NCI-H748 (cell line): ENCODE data around the gene APOO.
A peak's percentile ranks its signal among the peaks of the same experiment; 100 is the strongest.

Experiments
- DNase-seq: peaks from one replicate; lab custom pipeline; 2025; ENCODE audit not compliant: unreplicated experiment; lab: John Stamatoyannopoulos, UW

APOO gene

DNA sequence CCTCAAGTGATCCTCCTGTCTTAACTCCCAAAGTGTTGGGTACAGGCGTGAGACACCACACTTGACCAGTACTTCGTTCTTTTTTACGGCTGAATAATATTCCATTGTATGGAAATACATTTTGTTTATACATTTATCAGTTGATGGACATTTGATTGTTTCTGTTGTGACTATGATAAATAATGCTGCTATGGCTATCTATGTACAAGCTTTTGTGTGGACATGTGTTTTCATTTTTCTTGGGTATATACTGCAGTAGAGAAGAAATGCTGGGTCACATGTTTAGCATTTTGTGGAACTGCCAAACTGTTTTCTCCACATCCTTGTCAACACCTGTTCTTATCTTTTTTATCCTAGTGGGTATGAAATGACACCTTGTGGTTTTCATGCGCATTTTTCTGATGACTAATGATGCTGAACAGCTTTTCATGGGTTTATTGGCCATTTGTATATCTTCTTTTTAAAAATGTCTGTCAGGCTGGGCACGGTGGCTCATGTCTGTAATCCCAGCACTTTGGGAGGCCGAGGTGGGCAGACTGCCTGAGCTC is 87.4 kb downstream of the APOO start:
- DNase-seq = no peak

DNA sequence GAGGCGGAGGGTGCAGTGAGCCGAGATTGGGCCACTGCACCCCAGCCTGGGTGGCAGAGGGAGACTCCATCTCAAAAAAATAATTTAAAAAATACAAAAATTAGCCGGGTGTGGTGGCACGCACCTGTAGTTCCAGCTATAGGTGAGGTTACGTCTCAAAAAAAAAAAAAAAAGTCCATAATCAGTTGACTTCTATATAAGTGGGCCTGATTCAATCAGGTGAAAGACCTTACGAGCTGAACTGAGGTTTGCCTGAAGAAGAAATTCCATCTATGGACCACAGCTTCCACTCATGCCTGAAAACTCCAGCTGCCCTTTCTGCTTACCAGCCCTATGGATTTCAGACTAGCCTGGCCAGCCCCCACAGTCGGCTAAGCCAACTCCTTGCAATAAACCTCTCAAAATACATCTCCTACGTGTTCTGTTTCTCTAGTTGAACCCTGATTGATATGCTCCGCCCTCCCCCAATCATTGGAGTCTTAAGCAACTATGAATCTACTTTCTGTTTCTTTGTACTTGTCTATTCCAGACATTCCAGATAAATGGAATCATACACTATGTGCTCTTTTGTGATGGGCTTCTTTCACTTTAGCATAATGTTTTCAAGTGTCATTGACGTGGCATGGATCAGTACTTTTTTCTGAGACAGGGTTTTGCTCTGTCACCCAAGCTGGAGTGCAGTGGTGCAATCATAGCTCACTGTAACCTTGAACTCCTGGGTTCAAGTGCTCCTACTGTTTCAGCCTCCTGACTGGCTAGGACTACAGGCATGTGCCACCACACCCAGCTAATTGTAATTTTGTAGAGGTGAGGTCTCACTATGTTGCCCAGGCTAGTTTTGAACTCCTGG is 88.1 kb downstream of the APOO start:
- no peak for DNase-seq

DNA sequence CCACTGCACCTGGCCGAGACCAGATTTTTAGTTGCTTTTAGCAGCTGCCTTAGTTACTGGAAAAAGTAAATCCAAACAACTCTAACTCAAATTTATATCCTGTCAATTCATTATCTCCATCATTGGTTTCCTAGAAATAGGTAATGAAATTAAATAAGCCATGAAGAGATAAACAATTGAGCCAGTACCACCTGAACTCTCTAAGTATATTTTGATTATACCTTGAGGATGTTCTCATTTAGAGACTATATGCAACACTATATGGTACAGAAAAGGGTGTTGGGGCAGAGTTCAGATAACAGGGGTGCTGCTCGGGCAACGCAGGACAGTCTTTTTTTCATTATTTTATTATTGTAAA is 89.8 kb downstream of the APOO start:
- peak; percentile 42 for DNase-seq

DNA sequence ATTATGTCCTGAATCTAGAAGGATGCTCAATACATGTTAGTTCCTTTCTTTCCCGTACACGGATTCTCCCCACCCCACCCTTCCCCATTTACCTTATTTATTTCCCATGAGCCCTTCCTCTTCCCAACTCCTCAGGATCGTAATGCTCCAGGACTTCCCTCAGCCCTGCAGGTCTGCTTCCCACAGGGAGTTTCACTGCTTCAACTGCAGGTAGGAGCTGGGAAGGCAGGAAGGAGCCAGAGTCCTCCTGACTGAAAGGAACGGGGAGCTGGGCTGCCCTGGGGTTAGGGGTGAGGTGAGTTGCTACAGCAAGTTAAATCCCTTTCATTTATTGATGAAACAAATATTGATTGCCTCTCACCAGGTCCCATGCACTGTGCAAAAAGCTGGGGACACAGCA is 91.6 kb downstream of the APOO start:
- no peak for DNase-seq

DNA sequence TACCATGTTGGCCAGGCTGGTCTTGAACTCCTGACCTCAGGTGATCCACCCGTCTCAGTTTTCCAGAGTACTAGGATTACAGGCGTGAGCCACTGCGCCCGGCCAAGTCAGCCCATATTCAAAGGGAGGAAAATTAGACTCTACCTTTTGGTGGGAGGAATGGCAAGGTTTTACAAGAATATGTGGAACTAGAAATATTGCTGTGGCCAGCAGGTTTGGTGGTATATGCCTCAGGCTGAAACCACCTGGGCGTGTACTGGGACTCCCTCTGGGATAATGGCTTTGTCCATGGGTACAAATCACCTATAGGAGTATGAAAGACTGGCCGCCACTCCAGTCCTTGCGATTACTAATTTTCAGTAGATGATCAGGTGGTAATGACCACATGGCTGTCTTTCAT is 92.4 kb downstream of the APOO start:
- DNase-seq = no peak

DNA sequence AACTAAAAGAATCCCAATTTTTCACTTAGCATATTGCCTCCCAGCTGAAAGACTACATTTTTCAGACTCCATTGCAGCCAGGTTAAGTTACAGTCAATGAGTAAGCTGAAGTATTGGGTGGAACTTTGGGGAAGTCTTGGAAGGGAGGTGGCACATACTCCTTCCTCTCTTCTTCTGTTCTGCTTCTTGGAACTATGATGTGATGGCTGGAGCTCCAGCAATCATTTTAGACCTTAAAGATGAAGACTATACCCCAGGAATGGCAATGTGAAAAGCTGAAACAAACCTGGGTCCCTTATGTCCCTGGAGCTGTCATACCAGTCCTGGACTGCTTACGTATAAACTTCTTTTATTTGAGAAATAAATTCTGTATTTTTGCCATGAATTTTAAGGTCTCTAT is 93.9 kb downstream of the APOO start:
- DNase-seq = no peak

DNA sequence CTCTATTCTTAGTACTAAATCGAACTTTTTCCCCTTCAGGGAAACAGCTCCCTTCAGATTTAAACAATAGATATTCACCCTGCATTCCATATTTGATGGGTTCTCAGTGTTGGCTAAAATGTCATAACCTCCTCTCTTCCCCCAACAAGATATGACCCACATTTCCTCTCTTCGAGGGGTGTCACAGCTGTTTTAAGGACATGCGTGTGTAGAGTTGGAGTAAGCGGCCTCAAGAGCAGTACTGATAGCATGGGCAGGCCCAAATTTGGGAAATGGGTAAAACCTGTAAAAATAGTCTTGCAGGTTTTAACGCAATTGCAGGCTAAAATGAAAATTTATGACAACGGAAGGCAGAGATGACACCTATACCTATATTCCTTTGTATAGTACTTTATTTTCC is 96.1 kb downstream of the APOO start:
- DNase-seq = no peak

DNA sequence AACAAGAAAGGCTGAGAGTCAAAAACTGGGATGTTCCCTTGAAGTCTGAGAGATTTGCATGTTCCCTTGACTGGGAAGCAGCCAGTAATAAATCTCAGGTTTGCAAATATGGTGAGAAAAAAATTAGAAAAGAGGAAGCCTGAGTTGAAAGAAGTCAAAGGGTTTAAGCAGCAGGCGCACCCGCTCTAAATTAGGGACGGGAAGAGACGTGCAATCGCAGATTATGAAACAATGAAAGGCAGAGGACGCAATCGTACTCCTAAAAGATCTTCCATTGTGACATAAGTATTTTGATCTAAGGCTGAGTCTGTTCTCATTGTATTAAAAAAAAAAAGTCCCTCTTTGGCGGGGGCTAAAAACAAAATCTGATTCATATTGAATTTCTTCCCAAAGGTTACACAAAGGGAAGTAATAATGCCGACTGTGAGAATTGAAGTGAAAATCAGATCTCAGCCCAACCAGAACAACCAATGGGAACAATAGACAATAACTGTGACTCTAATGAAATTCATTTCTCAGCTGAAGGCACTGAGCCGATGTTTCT is 96.6 kb downstream of the APOO start:
- no peak for DNase-seq

DNA sequence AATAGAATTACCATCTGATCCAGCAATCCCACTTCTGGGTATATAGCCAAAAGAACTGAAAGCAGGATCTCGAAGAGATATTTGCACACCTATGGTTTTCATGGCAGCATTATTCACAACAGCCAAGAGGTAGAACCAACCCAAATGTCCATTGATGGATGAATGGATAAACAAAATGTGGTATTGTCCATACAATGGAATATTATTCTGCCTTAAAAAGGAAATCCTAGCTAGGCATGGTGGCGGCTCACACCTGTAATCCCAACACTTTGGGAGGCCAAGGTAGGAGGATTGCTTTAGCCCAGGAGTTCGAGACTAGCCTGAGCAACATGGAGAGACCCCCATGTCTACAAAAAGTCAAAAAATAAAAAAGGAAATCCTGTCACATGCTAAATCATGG is 97.5 kb downstream of the APOO start:
- no peak for DNase-seq

DNA sequence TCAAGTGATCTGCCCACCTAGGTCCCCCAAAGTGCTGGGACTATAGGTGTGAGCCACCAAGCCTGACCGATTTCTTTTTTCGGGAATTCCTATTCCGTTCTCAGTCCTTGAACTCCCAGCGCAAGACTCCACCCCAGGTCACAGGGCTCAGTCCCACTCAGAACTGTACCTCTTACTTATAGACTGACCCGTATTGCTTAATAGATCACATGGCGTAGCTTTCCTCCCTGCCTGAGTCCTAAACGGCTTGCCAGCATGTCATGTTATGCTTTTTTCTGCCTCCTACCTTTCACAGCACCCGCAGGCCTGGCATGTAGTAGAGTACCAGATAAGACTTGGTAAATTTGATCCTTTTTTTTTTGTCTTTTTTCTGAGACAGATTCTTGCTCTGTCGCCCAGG is 102.3 kb downstream of the APOO start:
- DNase-seq = no peak

DNA sequence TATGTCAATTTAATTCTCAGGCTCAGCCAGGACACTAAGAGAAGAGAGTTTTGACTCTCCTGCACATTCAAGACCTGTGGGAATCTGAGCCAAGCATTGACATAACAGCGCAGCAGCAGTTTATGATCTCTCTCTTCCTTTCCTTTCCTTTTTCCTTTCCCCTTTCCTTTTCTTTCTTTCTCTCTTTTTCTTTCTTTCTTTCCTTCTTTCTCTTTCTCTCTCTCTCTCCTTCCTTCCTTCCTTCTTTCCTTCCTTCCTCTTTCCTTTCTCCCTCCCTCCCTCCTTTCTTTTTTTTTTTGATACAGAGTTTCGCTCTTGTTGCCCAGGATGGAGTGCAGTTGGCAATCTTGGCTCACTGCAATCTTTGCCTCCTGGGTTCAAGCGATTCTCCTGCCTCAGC is 103.2 kb downstream of the APOO start:
- no peak for DNase-seq

DNA sequence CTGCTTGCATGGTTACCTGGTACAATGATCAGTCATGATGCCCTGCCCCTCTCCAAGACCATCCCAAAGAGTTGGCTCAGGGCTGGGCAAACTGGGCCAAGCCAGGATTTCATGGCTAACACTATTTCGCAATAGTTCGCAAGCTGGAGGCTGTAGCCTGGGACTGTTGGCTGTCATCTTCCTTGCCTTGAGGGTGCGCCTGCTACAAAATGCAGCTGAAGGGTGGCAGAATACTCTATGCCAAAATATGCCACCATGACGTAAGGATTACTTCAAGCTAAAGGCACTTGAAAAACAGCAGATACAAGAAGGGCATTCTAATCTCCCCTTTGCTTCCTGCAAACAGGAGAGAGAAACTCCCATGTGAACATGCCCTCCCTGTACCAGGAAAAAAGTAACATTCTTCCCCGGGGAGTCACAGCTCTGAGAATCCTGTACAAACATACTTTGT is 103.8 kb downstream of the APOO start:
- DNase-seq = no peak

DNA sequence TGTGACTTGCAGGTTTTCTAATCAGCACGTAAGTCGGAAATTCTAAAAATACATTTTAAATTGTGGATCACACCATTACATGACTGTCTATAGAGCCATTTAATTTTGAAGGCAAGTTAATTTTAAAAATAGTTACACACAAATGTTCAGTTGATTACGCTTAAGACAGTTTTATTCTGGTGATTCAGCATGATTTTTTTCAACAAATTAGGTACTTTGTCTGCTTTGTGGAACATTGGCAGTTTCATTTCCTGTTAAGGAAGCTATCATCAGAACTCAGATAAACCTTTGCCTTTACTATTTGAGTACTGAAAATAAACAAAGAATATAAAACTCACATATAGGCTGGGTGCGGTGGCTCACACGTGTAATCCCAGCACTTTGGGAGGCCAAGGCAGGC is 105.3 kb downstream of the APOO start:
- DNase-seq = no peak

DNA sequence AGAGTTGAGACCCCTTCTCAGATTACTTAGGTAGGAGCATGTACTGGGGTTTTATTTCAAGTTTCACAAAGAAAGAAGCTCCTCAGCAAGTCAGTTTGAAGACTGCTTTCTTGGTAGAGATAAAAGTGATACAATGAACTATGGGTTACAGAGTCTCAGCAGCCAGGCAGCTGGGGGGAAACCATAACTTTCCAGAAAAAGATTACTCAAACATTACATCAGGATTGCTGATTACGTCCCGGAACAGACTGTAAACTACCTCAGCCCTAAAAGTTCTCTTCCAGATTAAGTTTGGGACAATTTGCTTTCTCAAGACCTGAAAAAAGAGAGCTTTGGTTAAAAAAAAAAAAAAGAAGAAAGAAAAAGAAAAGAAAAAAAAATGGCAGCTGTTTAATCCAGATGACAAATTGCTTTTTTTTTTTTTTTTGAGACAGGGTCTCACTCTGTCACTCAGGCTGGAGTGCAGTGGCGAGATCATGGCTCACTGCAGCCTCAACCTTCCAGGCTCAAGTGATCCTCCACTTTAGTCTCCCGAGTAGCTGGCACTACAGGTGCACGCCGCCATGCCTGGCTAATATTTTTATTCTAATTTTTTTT is 108.2 kb downstream of the APOO start:
- no peak for DNase-seq

DNA sequence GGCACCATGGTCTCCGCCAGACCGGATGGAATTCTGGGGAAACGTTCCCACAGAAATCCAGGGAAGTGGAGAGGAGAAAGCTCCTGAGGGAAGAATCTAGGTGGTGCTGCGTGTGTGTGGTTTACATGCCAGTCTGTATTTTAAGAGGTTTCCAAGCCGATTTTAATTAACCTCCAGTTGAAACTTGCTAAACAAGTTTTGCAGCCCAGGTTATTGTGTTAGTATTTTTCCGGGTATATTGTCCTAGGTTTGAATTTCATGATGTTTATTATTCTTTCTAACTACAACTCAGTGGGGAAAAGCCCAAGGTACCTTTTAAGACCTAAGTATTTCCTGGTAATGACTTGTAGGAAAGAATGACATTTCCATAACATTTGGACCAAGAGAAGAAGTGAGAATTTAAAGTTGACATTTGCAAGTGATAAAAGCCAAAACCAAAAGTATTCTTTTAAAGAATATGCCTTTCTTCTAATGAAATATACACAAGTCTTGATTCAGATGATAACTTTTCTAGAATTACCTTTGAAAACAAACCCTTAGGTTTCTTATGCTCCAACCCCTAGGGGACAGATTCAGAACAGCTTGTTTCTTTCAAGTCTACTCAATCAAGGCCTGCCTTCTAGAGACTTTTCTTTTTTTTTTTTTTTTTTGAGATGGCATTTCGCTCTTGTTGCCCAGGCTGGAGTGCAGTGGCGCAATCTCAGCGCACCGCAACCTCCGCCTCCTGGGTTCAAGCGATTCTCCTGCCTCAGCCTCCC is 110.2 kb downstream of the APOO start:
- DNase-seq = peak; percentile 83

DNA sequence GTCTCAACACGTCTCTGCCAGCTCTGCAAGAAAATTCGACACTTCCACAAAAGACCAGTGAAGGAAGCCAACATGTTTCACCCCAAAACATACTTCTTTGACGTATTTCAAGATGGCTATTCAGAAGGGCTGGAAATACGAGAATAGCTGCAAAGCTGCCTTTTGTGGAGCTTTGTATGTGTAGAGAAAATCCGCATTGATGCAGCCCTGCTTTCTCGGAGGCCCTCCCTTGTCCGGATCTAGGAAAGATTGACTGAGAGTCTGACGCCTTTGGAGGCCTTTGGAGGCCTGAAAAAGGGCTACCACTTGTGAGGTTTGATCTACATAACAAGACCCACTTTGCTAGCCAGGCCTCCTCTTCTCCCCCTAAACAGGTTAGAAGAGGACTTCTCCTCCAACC is 112.5 kb downstream of the APOO start:
- no peak for DNase-seq

DNA sequence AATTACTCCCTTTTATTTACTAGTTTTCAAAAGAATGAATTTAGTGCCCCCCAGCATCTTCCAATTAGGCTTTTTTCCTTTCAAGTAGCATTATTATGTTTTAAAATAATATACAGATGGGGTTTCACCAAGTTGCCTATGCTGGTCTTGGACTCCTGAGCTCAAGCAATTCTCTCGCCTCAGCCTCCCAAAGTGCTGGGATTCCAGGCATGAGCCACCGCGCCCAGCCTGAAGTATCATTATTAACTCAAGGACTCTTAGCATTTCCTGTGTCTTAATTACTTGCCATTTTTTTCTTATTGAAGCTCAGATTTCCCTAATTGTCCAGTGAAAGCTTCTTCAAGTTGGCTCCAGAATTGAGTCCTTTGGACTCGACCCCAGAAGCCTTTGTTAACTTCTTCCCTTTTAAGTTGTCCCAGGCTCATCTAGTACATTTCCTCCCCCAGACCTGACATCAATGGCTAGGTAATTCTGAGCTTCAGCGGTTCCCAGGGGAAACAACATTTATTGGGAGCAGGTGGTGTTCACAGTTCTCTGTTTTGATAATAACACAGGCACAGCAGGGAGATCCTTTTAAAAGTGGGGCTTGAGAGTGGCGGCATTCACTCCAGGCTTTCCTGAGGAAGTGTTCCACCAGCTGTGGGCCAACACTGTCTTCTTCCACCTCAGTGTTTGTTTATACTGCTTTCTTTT is 114.7 kb downstream of the APOO start:
- peak; percentile 91 for DNase-seq

DNA sequence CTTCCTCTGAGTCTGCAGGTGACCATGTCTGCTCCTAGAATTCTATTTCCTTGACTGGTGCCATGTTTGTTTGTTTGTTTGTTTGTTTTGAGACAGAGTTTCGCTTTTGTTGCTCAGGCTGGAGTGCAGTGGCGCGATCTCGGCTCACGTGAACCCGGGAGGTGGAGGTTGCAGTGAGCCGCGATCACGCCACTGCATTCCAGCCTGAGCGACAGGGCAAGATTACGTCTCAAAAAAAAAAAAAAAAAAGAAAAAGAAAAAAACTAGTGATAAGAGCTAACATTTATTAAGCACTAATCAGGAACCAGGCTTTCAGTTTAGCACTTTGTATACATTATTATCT is 117.6 kb downstream of the APOO start:
- no peak for DNase-seq

DNA sequence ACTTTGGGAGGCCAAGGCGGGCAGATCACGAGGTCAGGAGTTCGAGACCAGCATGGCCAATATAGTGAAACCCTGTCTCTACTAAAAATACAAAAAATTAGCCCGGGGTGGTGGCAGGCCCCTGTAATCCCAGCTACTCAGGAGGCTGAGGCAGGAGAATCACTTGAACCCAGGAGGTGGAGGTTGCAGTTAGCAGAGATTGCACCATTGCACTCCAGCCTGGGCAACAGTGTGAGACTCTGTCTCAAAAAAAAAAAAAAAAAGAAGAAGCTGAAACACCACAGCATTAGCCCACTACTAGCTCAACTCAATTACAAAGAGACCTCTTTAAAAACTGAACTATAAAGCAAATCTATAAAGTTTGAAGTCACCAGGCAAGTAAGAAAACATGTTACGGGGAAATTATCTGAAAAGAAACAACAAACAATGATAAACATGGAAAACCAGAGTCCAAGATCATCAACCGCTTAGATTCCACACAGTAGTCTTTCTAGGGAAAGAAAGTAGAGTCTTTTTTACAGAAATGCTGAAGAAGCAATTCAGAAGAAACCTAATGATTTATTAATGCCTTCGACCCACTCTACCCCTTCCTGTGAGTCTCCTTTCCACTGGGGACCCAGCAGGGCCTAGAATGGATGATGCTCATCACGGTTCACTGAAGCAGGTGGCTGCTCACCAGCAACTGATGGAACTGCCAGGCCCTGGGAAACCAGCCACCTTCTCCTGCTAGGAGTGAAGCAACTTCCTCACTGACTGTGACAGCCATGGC is 118.2 kb downstream of the APOO start:
- no peak for DNase-seq

DNA sequence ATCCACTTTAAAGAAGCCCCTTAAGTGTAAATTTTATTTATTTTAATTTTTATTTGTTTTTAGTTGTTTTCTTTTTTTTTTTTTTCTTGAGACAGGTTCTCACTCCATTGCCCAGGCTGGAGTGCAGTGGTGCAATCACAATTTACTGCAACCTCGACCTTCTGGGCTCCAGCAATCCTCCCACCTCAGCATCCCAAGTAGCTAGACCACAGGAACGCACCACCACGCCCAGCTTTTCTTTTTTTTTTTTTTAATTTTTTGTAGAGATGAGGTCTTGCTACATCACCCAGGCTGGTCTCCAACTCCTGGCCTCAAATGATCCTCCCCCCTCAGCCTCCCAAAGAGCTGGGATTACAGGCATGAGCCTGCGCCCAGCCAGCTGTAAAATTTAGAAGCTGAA is 118.8 kb downstream of the APOO start:
- no peak for DNase-seq
